NCI-H82 treated with DMSO at 0.1 percent for 48 hours (cell line): Measurements from ENCODE around the gene KLF3.
"Not testable (repeated sequence)": the region's sequence is repeated elsewhere in the genome, so short reads cannot be mapped to it uniquely, and the experiment has no call there.

Experiments
- DNase-seq: peaks from one replicate; lab custom pipeline; 2025; ENCODE audit not compliant: unreplicated experiment; lab: John Stamatoyannopoulos, UW

Gene KLF3

DNA sequence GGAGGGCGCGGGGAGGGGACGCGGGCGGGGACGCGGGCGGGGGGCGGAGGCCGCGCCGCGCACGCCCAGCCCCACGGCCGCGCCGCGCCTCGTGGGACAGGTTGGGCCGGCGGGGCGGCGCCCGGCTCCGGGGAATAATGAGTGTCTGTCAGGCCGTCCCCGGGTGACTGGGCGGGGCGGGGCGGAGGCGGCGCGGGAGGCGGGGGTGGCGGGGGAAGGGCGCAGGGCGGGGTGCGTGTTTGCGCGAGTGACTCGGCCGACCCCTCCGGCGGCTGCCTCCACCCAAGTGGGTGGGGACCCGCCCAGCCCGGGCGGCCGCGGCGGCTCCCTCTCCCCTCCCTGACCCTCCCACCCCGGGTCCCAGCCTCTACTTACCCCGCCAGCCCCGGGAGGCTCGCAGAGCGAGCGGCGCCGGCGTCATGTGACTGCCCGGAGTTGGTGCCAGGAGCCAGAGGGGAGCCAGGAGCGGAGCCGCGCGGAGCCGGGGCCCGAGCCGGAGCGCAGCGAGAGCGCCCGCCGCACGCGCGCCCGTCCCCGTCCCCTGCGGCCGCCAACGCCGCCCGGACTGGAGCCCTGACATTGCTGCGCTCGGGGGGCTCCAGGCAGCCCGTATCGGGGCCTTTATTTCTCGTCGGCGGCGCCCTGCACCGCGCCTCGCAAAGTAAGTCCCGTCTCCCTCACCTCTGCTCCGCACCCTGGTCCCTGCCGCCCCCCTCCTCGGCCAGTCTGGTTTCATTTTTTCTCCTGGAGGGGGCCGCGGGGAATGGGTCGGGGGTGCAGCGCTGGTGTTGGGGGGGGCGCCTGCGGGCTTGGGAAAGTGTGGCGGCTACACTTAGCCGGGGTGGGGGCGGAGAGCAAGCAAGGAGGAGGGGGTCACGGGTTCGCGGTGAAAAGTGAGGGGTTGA is at the start of gene KLF3:
TSS of gene KLF3 (plus strand) at position 399 of the 905 bp plus-strand sequence. CDS start 16,427 bp downstream, outside the sequence.
- DNase-seq: no peak

GRCh38 chr4:38614231-38614630 is 49.8 kb upstream of the KLF3 start:
- no peak for DNase-seq

GRCh38 chr4:38615847-38616246 is 48.2 kb upstream of the KLF3 start:
- no peak for DNase-seq

DNA sequence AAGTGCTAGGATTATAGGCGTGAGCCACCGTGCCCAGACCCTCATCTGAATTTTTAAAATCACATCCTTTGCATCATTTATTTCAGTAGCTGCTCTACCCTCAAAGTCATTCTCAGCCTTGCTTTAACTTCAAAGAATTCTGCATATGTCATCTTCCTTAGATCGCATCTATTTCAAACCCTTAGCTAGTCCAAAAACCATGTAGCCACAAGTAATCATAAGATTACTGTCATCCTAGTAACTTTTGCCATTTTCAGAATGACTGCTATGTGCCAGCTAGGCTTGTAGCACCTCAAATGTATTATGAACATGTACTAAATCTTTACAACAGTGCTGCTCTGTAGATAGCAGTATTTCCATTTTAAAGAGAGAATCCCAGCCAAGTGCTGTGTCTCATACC is 45.5 kb upstream of the KLF3 start:
- no peak for DNase-seq

DNA sequence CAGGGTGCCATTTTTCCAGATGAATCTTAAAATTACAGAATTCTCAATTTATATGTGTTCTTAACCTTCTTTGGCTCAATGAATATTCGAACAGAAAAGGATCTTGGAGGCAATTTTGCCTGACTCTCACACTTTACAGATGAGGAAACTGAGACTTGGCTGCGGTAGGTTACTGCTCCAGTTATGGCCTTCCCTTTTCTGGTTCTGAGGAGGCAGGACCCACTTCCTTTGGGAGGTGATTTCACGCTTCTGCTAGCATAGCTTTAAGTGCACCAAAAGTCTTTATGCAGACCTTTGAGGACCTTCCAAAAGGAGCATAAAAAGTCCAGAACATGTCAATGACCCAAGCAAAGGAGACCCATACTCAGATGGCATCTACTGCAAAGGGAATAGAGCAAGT is 44.7 kb upstream of the KLF3 start:
- DNase-seq: no peak

- no peak for DNase-seq
Observed at GRCh38 chr4:38620065-38620464, 43.9 kb upstream of the KLF3 start.

DNA sequence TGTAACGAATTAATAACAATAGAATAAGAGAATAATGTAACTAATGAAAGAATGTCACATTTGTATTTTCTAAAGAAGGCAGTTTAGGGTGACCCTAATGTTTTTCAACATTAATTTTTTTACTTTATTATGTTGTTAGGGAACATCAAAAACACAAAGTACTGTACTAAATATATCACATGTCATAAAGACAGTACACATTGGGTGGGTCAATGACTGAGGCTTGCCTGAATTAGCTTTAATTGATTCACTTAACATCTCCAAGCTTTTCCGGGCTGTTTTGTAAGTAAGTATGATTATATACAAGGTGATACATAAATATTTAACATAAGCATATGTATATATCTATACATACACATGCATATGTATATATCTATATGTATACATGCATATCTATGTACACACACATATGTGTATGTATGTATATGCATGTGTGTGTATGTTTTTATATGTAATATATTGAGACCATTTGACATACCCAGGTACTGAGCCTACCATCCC is 43.4 kb upstream of the KLF3 start:
- no peak for DNase-seq

DNA sequence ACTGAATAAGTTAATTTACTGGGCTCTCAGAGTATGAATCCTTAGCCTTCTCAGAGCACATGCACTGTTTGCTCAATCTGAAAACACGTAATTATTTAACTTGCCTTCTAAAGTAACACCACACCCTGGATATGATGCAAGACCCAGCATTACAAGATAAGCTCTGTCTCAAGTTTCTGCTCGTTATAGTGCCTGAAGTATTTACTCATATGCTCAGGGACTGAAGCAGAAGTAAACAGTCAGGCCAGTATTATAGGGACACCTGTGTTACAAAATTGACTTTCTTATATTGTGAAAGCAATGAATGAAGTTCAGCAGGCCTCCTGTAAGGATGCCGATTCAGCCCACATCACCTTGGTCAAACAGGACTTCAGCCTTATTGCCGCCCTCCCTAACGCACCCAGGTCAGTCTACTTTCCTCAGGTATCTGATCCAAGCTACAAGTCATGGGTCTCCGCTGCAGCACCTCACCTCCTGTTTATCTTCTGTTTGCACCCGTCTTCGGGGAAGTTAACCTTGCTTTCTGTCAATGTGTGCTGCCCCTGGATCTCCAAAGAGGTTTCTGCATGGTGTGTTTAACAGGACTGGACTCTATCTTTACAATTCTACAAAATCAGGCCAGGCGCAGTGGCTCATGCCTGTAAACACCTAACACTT is 42.8 kb upstream of the KLF3 start:
- DNase-seq: no peak

GRCh38 chr4:38621831-38622230 is 42.2 kb upstream of the KLF3 start:
- DNase-seq: no peak

DNA sequence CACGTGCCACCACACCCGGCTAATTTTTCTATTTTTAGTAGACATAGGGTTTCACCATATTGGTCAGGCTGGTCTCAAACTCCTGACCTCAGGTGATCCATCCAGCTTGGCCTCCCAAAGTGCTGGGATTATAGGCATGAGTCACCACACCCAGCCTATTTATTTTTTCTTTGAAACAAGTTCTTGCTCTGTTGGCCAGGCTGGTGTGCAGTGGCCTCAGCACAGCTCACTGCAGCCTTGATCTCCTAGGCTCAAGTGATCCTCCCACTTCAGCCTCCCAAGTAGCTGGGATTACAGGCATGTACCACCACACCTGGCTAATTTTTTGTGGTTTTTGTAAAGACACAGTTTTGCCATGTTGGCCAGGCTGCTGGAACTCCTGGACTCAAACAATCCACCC is 41.7 kb upstream of the KLF3 start:
- DNase-seq: not testable (repeated sequence)

DNA sequence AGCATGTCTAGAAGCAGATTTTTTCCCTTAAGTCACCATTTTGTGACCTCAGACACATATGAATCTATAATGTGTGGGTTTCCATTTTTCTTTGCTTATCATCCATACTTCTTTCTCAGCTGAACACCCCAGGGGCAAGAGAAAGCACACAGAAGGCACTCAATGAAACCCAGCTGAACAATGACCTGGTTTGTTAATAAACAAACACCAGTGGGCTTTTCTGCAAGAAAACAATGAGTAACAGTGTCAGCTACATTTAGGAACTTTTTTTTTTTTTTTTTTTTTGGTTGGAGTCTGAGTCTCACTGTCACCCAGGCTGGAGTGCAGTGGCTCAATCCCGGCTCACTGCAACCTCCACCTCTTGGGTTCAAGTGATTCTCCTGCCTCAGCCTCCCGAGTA is 40.7 kb upstream of the KLF3 start:
- DNase-seq: no peak

GRCh38 chr4:38624311-38624710 is 39.7 kb upstream of the KLF3 start:
- no peak for DNase-seq

DNA sequence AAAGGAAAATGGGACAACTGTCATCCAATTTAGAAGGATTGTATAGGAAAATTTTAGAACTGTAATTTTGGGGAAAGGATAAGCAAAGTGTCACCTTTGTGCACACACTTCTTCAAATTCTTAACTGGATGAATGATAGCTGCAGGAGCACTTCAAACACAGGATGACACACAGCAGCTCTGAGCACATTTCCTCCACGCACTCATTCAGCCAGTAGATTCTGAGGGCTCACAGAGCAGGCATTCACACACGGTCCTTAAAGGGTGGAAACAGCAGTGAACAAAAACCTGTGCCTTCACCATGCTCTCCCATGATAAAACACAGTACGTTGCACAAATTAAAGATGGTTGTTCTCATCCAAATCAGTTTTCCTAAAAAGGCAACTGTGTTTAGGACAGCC is 38.5 kb upstream of the KLF3 start:
- no peak for DNase-seq

DNA sequence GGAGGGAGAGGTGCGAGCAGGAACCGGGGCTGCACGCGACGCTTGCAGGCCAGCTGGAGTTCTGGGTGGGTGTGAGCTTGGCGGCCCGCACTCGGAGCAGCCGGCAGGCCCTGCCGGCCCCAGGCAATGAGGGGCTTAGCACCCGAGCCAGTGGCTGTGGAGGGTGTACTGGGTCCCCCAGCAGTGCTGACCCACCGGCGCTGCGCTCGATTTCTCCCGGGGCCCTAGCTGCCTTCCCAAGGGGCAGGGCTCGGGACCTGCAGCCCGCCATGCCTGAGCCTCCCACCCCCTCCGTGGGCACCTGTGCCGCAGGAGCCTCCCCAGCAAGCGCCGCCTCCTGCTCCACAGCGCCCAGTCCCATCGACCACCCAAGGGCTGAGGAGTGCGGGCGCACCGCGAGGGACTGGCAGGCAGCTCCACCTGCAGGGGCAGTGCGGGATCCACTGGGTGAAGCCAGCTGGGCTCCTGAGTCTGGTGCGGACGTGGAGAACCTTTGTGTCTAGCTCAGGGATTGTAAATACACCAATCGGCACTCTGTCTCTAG is 37.0 kb upstream of the KLF3 start:
- not testable (repeated sequence) for DNase-seq

- no peak for DNase-seq
Observed at GRCh38 chr4:38630519-38630918, 33.5 kb upstream of the KLF3 start.

- no peak for DNase-seq
Observed at GRCh38 chr4:38634047-38634759, 29.8 kb upstream of the KLF3 start.

DNA sequence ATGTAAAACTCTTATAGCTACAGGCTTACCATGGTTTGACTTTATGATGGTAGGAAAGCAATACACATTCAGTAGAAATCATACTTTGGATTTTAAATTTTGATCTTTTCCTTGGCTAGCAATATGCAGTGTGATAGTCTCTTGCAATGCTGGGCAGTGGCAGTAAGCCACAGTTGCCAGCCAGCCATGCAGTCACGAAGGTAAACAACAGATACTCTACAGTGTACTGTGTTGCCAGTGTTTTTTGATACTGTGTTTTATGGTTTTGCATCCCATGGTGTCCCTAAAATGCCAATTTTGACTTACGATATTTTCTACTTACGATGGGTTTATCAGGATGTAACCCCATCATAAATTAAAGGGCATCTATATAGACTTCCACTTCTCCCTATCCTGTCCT is 24.8 kb upstream of the KLF3 start:
- no peak for DNase-seq

GRCh38 chr4:38641811-38642210 is 22.2 kb upstream of the KLF3 start:
- no peak for DNase-seq

- DNase-seq: no peak
Observed at GRCh38 chr4:38644201-38644600, 19.8 kb upstream of the KLF3 start.

GRCh38 chr4:38647101-38647819 is 16.7 kb upstream of the KLF3 start:
- DNase-seq: no peak

DNA sequence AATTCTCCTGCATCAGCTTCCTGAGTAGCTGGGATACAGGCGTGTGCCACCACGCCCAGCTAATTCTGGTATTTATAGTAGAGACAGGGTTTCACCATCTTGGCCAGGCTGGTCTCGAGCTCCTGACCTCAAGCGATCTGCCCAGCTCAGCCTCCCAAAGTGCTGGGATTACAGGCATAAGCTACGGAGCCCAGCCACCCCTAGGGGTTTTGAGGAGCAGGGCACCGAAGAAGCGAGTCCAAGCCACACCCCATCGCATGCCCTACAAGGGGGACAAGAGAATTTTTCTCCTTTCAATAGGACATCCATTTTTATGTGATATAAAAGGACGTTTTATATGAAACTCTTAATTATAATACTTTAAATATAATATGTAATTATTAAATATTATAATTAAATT is 13.9 kb upstream of the KLF3 start:
- no peak for DNase-seq
